Smooth muscle cell (in vitro differentiated cells): ENCODE results near the gene SIRT5. TPM values are rescaled to one million over a fixed set of nuclear protein-coding genes. Genes with fewer than 3 reads are reported as not detected.
A peak's percentile ranks its signal among the peaks of the same experiment; 100 is the strongest.

Experiments used
- DNase-seq: peaks from one replicate; lab custom pipeline; 2025; ENCODE audit not compliant: unreplicated experiment; lab: John Stamatoyannopoulos, UW
- H2AFZ ChIP-seq: fragments of 200-600 bp; sonication (generic); 2 replicates; pipeline ENCODE4 v1.6.0; 2016; ENCODE audit warnings: antibody characterized with exemption, low read depth, mild to moderate bottlenecking
- H3F3A ChIP-seq: fragments of 200-600 bp; sonication (generic); 2 replicates; pipeline ENCODE4 v1.6.0; 2017; ENCODE audit warnings: antibody characterized with exemption, low read depth
- H3K27ac ChIP-seq: fragments of 200-600 bp; sonication (generic); 2 replicates; pipeline ENCODE4 v1.5.1; 2016; ENCODE audit warnings: low read depth, mild to moderate bottlenecking
- H3K27me3 ChIP-seq: fragments of 200-600 bp; sonication (generic); 2 replicates; pipeline ENCODE4 v1.6.1; 2016; ENCODE audit warnings: low read depth, mild to moderate bottlenecking
- H3K36me3 ChIP-seq: fragments of 200-600 bp; sonication (generic); 2 replicates; pipeline ENCODE4 v1.5.1; 2016; ENCODE audit warnings: low read depth
- H3K4me1 ChIP-seq: fragments of 200-600 bp; sonication (generic); 2 replicates; pipeline ENCODE4 v1.5.1; 2016; ENCODE audit warnings: low read depth
- H3K4me2 ChIP-seq: fragments of 200-600 bp; sonication (generic); 2 replicates; pipeline ENCODE4 v1.6.0; 2016; ENCODE audit warnings: mild to moderate bottlenecking
- H3K4me3 ChIP-seq: fragments of 200-600 bp; sonication (generic); 2 replicates; pipeline ENCODE4 v1.5.1; 2016; ENCODE audit warnings: mild to moderate bottlenecking
- H3K79me2 ChIP-seq: fragments of 200-600 bp; sonication (generic); 2 replicates; pipeline ENCODE4 v1.6.0; 2016; ENCODE audit warnings: low read depth, mild to moderate bottlenecking
- H3K9ac ChIP-seq: fragments of 200-600 bp; sonication (generic); 2 replicates; pipeline ENCODE4 v1.6.0; 2016; ENCODE audit warnings: low read depth
- H3K9me3 ChIP-seq: fragments of 200-600 bp; sonication (generic); replicated peaks from 2 replicates; pipeline ENCODE4 v1.5.1; 2016; ENCODE audit warnings: low read depth
- H4K20me1 ChIP-seq: fragments of 200-600 bp; sonication (generic); 2 replicates; pipeline ENCODE4 v1.6.0; 2016; ENCODE audit warnings: low read depth
- WGBS: methylation state at CpG from one replicate; pipeline ENCODE4 v1.1.7; 2016; ENCODE audit warnings: low lambda C conversion rate; 5-methylcytosine and 5-hydroxymethylcytosine counted together
- polyA plus RNA-seq: library from polyadenylated mRNA; unstranded; fragments of >200 nt; fragmentation: Nextera tagmentation; extraction: Ambion mirVana; gene quantifications from 2 replicates; pipeline ENCODE4 v1.2.1, GENCODE V29; 2016
- total RNA-seq: library from RNA; depleted of rRNA; stranded (reverse); fragments of >200 nt; gene quantifications from 2 replicates; pipeline ENCODE4 v1.2.3, GENCODE V29; 2014
- TF ChIP-seq, protein P1 (sequence below): fragments of 200-600 bp; sonication (generic); IDR thresholded peaks from 2 replicates; pipeline ENCODE4 v1.5.1; 2017; ENCODE audit warnings: borderline replicate concordance, mild to moderate bottlenecking, antibody characterized with exemption; ENCODE audit not compliant: insufficient read depth, poor library complexity, severe bottlenecking

The SIRT5 gene
- total and polyA plus RNA-seq, 2 experiments from 2014 or later = 5.2 to 5.5 TPM

DNA sequence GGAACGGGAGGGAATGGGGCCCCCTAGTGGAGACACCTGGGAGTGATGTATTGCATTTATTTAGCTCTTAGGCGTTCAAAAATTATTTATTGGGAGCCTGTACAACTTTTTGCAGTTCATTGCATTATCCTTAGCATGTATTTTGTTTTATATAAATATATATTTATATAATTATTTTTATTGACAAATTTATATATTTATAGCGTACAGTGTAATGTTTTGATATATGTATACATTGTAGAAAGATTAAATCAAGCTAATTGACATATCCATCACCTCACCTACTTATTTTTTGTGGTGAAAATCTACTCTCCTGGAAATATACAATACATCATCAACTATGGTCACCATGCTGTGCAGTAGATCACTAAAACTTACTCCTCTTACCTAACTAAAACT is 975 bp downstream of the SIRT5 start:
- Histone ChIP-seq H3K9me3 (no peaks in the 10 kb centered on the region), H3K4me2 (peak overlapping the region; percentile 89), H3K27me3 (no peaks in the 10 kb centered on the region), H3K4me1 (no peaks in the 10 kb centered on the region), H4K20me1 (no peaks in the 10 kb centered on the region), H3K27ac (no peak overlapping the region), H3F3A (no peaks in the 10 kb centered on the region), H2AFZ (no peak overlapping the region), H3K36me3 (no peaks in the 10 kb centered on the region), H3K9ac (no peak overlapping the region), H3K79me2 (no peaks in the 10 kb centered on the region), H3K4me3 (peak overlapping the region; percentile 75)
- TF ChIP-seq, protein P1, sequence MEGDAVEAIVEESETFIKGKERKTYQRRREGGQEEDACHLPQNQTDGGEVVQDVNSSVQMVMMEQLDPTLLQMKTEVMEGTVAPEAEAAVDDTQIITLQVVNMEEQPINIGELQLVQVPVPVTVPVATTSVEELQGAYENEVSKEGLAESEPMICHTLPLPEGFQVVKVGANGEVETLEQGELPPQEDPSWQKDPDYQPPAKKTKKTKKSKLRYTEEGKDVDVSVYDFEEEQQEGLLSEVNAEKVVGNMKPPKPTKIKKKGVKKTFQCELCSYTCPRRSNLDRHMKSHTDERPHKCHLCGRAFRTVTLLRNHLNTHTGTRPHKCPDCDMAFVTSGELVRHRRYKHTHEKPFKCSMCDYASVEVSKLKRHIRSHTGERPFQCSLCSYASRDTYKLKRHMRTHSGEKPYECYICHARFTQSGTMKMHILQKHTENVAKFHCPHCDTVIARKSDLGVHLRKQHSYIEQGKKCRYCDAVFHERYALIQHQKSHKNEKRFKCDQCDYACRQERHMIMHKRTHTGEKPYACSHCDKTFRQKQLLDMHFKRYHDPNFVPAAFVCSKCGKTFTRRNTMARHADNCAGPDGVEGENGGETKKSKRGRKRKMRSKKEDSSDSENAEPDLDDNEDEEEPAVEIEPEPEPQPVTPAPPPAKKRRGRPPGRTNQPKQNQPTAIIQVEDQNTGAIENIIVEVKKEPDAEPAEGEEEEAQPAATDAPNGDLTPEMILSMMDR = peak; percentile 92
- DNase-seq = no peak
- WGBS = 32% methylated on average over 3 of the region's 3 CpGs

DNA sequence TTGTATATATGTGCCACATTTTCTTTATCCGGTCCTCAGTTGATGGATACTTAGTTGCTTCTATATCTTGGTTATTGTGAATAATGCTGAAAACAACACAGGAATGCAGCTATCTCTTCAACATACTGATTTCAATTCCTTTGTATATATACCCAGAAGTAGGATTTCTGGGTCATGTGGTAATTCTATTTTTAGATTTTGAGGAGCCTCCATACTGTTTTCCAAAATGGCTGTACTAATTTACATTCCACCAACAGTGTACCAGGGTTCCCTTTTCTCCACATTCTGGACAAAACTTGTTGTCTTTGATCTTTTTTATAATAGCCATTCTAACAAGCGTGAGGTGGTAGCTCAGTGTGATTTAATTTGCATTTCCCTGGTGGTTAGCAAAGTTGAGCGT is 1.6 kb downstream of the SIRT5 start:
- no peak for DNase-seq
- H3K4me1 ChIP-seq = no peaks in the 10 kb centered on the region
- H2AFZ ChIP-seq = no peak overlapping the region
- no peaks in the 10 kb centered on the region for H3K27me3 ChIP-seq
- H3K27ac ChIP-seq = no peak overlapping the region
- H3K79me2 ChIP-seq = no peaks in the 10 kb centered on the region
- H3K9ac ChIP-seq = no peak overlapping the region
- H3K36me3 ChIP-seq = no peaks in the 10 kb centered on the region
- H4K20me1 ChIP-seq = no peaks in the 10 kb centered on the region
- H3K4me3 ChIP-seq = no peak overlapping the region
- H3F3A ChIP-seq = no peaks in the 10 kb centered on the region
- TF ChIP-seq, protein P1 = no peak
- no peaks in the 10 kb centered on the region for H3K9me3 ChIP-seq
- WGBS = 97% methylated on average over 3 of the region's 3 CpGs
- H3K4me2 ChIP-seq = no peak overlapping the region

DNA sequence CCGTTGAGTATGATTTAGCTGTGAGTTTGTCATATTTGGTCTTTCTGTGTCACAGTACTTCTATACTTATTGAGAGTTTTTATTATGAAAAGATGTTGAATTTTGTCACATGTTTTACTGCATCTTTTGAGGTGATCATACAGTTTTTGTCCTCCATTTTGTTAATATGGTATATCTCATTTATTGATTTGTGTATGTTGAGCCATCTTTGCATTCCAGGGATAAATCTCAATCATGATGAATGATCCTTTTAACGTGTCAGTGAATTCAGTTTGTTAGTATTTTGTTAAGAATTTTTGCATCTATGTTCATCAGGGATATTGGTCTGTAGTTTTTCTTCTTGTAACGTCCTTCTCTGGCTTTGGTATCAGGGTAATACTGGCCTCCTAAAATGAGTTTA is 3.5 kb downstream of the SIRT5 start:
- Histone ChIP-seq H3K4me2 (no peak overlapping the region), H3F3A (no peaks in the 10 kb centered on the region), H3K27ac (no peak overlapping the region), H2AFZ (no peak overlapping the region), H3K9ac (no peak overlapping the region), H3K4me1 (no peaks in the 10 kb centered on the region), H4K20me1 (no peaks in the 10 kb centered on the region), H3K9me3 (no peaks in the 10 kb centered on the region), H3K36me3 (no peaks in the 10 kb centered on the region), H3K79me2 (no peaks in the 10 kb centered on the region), H3K27me3 (no peaks in the 10 kb centered on the region), H3K4me3 (no peak overlapping the region)
- TF ChIP-seq, protein P1 = no peak
- WGBS = 94% methylated on average over 3 of the region's 3 CpGs
- no peak for DNase-seq

DNA sequence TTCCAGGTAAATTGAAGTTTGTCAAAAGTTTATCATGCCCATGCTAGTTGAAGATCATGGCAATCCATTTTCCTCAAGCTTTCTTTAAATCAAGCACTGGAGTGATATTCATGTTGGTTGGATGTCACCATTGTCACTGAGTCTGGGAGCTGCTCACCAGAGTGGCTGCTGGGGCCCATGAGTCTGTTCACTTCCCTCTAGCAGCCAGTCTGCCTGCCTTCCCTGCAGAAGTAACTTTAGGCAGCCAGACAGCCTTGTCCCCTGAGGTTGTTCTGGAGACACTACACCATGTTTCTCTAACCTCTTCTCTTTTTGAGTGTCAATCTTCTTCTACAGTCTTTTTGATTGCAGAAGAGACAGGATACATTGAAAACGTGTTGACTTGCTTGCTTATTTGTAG is 5.5 kb downstream of the SIRT5 start:
- Histone ChIP-seq H3K79me2 (no peaks in the 10 kb centered on the region), H3K4me3 (no peak overlapping the region), H3K27me3 (no peaks in the 10 kb centered on the region), H3K36me3 (no peaks in the 10 kb centered on the region), H3K27ac (no peak overlapping the region), H3K4me2 (no peak overlapping the region), H3K9ac (no peak overlapping the region), H3K4me1 (no peaks in the 10 kb centered on the region), H3K9me3 (no peaks in the 10 kb centered on the region), H2AFZ (no peak overlapping the region), H4K20me1 (no peaks in the 10 kb centered on the region), H3F3A (no peaks in the 10 kb centered on the region)
- 89% methylated on average over 1 of the region's 1 CpG for WGBS
- TF ChIP-seq, protein P1 = no peak
- no peak for DNase-seq
